Activated CD8-positive, alpha-beta memory T cell treated with anti-CD3 and anti-CD28 coated beads, Interleukin-2, amount 50 U/mL, for 1 hour (primary cell): Measurements from ENCODE around the gene PPL.
"Not testable (repeated sequence)": the region's sequence is repeated elsewhere in the genome, so short reads cannot be mapped to it uniquely, and the experiment has no call there.

Source experiments
- DNase-seq: peaks from one replicate; pipeline ENCODE4 v3.0.0-alpha.2; 2020; ENCODE audit errors: extremely low read depth

Gene PPL

DNA sequence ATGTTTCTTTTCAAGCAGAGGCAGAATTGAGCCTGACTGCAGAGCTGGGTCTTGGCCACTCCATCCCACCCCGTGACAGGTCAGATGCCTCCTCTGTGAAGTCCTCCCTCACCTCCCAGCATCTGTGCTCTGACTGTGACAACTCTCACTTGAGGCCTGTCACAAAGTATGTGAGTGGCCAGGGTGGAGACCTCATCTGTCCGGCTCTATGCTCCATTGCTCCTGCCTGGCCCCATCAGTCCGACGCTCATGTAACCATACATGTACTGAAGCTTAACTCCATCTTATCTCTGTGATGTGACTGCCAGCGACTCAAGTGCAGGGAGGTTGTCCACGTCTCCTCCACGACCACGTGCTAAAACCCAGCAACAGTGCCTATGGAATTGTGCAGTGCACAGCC is 3.5 kb downstream of the PPL start:
- DNase-seq: no peak

DNA sequence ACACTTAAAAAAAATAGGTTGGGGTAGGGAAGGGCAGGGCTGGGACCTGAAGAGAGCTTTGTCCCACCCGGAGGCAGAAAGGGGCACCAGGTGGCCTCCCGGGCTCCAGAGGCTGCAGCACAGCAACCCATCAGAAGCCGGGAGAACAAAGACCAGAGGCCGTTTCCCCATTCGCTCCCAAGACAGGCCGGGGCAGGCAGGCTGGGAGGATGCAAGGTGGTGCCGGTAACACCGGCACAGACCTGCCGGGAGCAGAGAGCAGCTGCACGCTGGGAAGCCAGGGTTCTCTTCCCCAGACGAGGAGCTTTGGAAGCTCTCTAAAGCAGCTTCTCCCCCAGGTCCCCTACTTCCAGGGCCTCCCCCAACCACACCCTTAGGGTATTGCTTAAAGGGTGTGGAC is 5.6 kb downstream of the PPL start:
- DNase-seq: no peak

GRCh38 chr16:4929619-4930018 is 7.3 kb downstream of the PPL start:
- not testable (repeated sequence) for DNase-seq

- DNase-seq: no peak
Measured at GRCh38 chr16:4928227-4928626, 8.7 kb downstream of the PPL start.

DNA sequence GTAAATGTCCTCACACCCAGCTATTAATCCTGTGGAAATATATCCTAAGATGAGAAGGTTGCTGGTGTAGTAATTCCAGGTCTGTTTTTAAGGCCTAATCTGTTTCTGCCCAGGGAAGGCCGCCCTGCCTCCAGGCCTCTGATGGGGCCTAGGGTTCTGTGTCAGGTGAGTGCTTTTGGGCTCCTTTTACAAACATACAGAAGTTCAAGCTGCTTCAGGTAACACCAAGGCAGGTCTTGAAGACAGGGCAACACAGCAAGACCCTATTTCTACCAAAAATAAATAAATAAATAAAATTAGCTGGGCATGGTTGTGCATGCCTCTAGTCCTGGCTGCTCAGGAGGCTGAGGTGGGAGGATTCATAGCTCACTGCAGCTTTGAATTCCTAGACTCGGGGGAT is 9.3 kb downstream of the PPL start:
- no peak for DNase-seq

- no peak for DNase-seq
Measured at GRCh38 chr16:4926928-4927327, 10.0 kb downstream of the PPL start.

DNA sequence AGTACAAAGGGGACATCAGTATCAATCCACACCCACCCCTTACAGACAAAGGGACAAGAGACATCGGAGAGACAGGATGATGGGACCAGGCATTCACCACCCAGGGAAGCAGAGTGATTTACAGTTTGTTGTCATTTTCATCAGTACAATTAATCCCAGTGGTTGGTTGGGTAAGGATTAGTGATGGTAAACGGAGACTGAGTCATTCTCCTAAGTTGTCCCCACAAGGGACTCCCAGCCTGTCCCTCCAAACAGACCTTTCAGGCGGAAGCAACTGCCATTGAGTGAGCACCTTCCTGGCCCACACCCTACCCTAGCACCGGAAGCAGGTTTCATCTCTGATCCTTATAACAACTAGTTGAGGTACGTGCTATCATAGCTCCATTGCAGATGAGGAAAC is 11.2 kb downstream of the PPL start:
- DNase-seq: no peak

DNA sequence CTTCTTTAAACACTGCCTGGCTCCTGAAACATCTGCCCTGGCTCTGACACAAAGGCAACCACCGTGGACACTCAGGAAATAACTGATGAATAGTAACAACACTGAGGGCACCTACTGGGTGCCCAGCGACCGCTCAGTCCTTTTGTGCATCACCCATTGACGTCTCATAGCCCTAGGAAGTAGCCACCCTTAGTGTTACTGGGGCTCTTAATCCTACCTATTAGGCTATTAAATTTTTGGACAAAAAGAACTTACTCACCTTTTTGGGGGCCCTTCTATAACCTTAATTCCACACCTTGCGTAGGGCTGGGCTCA is 11.7 kb downstream of the PPL start:
- no peak for DNase-seq

DNA sequence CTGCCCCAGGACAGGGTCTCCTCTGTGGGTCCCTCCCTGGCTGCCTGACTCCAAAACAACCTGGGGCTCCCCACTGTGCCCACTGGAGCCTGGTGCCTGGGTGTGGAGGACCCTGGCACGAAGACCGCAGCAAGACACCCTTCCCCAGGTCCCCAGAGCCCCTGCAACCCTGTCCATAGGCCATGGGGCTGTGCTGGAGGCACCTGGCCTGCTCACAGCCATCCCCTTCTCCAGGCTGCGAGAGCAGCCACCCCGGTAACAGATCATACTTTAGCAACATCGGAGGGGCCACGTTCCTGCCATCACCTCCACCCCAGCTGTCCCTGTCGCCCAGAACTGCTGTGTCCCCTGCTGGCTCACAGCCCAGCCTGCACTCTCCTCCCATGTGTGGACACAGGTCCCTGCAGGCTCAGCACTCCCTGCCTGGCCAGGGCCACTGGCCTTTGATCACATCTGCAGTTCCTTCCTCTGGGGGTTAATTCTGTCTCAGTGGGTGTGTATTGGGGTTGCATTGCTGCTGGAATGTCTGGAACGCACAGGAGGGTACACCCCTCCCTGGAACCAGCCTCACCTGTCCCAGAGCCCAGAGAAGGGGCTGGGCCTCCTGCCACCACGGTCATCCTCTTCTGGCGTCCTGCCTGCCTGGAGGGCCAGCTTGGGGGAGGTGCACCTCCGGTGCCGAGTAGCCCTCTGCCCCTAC is 12.2 kb downstream of the PPL start:
- no peak for DNase-seq

GRCh38 chr16:4923853-4924252 is 13.1 kb downstream of the PPL start:
- no peak for DNase-seq

DNA sequence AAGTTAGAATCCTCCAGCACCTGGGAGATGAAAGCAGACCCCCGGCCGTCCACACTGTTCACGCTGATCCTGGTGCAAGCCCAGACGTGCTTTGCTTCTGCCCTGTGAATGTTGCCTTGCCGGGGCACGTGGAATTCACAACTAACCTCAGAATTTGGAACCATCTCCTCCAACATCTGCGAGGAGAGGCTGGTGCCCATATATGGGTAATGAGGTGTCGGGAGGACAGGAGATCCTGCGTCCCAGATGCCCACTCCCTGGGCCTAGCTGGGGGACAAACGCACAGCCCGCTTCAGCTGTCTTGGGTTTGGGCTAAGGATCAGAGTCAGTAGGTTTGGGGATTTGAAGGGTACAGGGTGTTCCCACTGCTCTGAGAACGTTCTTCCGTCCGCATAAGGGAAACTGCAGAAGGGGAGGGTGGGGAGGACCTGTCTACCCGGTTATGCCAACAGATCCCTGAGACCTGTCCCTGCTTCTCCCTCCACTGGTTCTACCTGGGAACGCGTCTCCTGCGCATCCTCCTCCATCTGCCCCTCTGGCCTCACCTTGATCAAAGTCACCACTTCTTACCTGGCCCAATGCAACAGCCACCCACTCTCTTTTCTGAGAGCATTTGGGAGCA is 14.1 kb downstream of the PPL start:
- DNase-seq: no peak

GRCh38 chr16:4920826-4921225 is 16.1 kb downstream of the PPL start:
- no peak for DNase-seq

DNA sequence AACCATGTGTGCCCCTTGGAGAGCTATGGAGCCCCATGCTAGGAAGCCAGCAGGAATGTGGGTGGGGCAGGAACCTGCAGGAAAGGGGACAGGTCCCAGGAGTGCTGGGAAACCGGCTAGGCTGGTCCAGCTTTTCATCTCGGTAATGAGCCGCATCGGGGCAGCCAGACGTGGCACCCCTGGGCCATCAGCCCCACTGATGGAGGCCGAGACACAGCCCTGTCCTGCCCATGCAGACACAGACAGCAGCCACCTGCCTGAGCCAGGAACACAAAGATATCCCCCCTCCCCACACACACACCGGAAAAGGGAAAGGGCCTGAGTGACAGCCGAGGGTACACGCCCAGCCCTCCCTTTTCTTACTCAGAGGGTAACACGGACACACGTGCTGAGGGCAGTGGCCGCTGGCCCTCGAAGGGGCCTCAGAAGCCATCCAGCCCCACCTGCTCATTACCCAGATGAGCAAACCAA is 18.1 kb downstream of the PPL start:
- DNase-seq: no peak

GRCh38 chr16:4917117-4917516 is 19.8 kb downstream of the PPL start:
- no peak for DNase-seq

- no peak for DNase-seq
Measured at GRCh38 chr16:4915226-4915761, 21.7 kb downstream of the PPL start.

- no peak for DNase-seq
Measured at GRCh38 chr16:4914528-4915225, 22.3 kb downstream of the PPL start.

DNA sequence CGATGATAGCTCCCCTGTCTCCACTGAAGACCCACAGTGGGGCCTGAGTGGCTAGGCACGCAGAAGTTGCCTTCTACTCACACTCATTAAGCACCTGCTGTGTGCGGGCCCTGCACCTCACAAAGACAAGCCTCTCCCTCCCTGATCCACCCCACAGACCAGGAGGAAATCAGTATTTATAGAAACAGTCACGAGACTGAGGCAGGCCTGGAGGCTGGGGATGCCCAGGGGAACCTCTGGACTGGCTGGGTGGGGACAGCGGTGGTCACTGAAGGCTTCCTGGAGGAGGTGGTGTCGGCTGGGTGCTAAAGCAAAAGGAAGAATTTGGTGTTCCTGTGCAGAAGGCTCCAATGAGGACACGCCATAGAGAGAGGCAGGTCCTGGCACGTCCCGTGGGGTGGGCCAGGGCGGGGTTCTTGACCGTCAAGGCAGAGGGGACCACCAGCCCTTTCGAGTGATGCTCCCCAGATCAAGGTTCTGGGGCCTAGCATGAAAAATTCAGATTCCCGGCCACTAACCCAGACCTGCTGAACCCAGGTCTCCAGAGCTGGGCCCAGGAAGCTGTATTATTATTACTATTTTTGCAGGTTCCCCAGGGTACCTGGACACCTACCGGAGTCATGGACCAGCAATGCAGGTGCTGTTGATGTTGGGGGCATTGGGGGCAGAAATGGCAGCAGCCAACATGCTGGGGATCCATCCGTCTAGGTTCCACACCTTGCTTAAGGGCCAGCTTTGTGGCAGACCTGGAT is 23.0 kb downstream of the PPL start:
- no peak for DNase-seq

- DNase-seq: no peak
Measured at GRCh38 chr16:4913130-4913773, 23.7 kb downstream of the PPL start.

DNA sequence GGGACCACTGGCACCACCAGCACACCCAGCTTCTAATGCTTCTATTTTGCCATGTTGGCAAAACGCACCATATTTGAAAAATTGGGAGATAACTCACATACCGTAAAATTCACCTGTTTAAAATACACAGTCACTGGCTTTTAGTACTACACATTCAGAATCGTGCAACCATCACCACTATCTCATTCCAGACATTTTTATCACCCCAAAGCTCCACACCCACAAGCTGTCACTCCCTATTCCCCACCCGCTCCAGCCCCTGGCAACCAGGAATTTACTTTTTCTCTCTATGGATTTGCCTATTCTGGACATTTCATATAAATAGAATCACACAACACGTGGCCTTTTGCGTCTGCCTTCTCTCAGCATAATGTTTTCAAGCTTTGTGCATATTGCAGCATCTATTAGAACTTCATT is 25.0 kb downstream of the PPL start:
- no peak for DNase-seq

DNA sequence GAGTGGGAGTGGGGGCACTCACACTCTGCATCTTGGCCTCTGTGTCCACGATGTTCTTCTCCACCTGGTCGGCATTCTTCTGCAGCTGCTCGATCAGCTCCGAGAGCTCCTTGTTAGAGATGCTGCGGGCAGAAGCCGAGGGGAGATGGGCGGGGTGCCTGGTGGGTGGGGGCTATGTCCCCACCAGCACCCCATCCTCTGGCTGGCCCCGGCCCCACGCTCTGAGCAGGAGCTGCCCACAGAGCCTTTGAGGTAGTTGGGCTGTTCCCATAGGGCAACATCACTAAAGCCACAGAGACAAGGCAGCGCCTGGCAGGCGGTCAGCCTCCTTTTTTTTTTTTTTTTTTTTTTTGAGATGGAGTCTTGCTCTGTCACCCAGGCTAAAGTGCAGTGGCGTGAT is 26.1 kb downstream of the PPL start:
- no peak for DNase-seq

DNA sequence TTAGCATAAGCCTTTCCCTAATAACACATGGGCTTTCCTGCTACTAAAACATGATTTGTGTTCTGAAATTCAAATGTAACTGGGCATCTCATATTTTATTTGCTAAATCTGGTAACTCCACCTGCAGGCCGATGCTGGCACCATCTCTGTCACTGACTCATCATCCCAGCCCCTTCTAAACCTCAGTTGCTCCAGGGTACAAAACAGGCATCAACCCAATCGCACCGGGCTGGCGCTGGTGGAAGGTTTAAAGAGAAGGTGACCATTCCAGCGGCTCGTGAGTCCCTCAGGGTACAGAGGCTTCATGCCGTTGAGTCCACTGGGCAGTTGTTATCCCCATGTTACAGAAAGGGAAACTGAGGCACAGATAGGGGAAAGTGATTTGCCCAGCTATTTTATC is 27.1 kb downstream of the PPL start:
- no peak for DNase-seq
